HG03354 (cell line): ENCODE measurements around the gene WWOX.

Source experiments
- ATAC-seq: cut with Tn5 transposase; IDR thresholded peaks from one replicate; pipeline ENCODE4 v1.9.1; 2021; ENCODE audit warnings: mild to moderate bottlenecking; ENCODE audit not compliant: unreplicated experiment, poor library complexity, severe bottlenecking

The WWOX gene

GRCh38 chr16:78642621-78643285 lies 543.3 kb downstream of the WWOX start:
- ATAC-seq: no peak

DNA sequence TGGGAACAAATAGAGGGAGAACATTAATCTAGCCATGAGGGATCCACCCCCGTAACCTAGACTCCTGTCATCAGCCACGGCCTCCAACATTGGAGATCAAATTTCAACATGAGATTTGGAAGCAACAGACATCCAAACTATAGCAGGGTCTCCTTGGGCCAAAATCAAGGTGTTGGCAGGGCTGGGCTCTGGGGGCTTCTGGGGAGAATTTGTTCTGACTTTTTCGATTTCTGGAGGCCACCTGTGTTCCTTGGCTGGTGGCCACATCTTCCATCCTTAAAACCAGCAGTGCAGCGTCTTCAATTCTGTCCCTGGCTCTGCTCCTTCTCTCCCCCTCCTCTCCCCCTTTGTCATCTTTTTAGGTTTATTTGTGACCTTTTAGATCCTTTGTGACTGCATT lies 546.2 kb downstream of the WWOX start:
- no peak for ATAC-seq

DNA sequence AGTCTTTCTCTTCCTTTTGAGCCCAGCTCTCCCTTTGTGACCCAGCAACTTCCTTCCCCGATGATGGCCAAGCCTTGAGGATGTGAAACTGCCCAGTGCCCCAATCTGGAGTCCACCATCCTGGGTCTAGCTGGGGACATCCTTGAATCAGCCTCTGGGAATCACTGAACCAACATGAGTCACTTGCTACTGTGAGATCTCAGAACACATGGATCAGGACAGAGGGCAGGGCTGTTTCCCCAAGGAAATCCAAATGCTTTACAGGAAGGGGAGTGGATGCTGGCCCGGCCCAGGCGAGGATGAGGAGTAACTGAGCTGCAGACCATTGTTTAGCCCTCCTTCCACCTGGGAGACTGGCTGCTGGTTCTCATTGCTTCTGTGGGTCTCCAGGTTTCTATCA lies 547.6 kb downstream of the WWOX start:
- no peak for ATAC-seq

DNA sequence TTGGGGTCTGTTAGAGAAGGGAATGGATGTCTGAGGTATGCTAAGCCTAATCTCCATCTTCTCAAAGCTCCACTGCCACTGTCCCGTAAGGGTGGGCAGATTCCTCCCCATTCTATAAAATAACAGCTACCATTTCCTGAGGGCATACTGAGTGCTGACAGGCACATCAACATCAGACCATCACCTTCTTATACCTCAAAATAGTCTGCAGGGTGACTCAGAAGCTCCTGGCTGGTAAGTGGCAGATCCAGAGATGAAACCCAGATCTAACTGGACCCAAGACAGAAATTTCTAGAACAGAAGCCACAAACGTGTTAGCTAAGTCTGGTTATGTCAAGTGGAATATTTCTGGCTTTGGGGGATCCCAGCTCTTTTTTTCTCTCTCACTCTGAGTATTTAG lies 548.0 kb downstream of the WWOX start:
- ATAC-seq: no peak

- no peak for ATAC-seq
Observed at GRCh38 chr16:78648517-78648916, 549.1 kb downstream of the WWOX start.

DNA sequence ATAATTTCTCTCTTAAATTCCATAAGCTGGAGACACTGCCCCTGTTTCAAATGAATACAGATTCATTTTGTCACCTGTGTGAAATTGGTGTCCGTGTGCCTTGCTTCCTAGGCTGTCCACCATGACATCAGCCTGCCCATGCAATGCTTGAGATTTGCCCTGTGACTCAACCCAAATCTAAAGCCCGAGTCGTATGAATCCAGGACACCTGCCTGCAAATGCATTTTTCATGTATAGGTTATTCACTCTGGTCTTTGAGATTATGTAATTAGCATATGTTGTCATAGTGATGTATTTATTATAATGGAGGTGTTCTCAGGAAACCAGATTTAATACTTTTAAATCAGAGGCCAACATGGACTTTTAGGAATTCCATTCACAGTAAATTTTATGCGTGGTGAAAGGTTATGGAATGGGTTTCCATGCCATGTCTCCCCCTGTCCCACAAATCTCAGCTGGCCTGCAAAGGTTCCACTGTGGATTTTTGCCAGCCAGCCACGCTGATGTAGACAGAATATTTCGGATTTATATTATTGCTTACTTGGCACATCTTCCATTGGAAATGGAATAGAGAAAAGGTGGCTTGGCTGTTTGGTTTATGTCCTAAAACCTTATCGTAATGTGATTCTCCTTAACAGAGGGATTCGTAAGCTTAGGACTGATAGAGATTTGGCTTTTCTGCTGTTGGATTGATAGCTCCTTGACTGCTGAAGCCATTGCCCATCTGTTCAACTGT lies 551.1 kb downstream of the WWOX start:
- ATAC-seq: no peak

GRCh38 chr16:78654929-78655328 lies 555.5 kb downstream of the WWOX start:
- no peak for ATAC-seq

DNA sequence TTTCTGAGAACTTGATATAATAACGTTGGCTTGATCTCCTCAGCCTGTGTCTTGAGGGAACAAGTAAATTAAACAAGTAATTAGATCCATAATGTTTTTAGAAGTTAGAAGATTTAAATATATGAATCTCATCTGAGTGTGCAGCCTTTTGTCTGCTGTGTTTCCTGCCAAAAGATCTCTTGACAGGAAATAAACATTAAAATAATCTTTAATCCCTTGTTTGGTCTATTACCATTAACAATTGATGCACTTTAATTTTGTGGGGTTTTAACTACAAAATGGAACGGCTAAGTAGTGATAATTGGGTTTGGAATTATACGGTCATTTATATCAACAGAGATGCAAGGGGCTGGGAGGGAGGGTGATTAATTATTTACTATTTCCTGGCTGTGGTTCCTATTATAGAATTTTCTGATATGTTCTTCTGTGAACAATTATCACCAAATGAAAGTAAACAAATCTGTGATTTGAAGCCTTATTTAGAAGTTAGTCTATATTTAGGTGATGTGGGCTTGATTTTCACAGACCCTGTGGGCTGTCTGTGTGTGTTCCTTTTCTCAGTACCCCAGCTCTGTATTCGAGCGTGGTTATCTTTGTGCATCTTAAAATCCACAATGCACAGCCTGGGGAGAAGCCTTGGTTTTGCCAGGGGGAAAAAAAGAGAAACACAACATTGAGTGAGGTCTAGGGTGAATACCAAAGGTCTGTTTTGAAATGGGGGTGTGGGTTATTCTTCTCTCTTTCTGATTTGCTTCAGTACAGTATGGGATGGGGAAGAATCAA lies 556.1 kb downstream of the WWOX start:
- ATAC-seq: no peak

GRCh38 chr16:78656887-78657286 lies 557.4 kb downstream of the WWOX start:
- ATAC-seq: no peak

DNA sequence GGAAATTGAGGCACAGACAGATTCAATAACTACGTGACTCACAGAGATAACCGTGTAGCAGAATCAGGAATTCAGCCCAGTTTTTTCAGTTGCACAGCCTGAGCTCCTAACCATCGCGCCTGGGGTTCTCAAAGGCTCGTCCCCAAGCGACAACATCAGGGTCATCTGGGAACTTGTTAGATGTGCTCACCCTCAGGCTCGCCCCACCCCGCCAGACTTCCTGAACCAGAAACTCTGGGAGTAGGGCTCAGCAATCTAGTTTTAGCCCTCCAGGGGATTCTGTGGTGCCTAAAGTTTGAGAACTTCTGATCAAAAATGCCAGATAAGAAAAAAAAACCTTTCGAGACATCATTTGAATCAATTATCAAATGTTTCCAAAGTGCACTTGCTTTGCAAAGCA lies 559.8 kb downstream of the WWOX start:
- ATAC-seq: no peak

DNA sequence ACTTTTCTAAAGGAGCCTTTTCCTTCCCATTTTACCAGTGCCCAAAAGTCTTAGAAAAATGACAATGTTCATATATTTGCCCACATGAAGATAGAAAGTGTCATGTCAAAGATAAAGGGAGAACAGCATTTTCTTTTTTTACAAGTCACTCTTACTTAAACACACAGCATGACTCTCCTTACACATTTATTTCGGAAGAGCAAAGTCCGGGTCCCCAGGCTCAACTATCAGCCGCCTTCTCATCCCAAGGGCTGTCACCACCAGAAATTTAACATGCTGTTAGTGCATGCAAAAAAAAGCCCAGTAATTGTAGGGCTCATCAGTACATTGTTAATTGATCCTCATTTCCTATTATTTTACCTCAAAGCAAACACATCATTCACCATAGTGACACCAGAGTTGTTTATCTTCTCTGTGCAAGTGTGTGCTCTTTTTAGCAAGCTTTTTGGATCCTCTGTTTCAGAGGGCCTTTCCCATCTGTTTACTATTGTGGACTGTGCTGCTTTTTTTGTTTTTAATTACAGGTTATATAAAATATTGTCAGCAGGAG lies 560.3 kb downstream of the WWOX start:
- ATAC-seq: no peak

- ATAC-seq: no peak
Observed at GRCh38 chr16:78660795-78661194, 561.3 kb downstream of the WWOX start.

DNA sequence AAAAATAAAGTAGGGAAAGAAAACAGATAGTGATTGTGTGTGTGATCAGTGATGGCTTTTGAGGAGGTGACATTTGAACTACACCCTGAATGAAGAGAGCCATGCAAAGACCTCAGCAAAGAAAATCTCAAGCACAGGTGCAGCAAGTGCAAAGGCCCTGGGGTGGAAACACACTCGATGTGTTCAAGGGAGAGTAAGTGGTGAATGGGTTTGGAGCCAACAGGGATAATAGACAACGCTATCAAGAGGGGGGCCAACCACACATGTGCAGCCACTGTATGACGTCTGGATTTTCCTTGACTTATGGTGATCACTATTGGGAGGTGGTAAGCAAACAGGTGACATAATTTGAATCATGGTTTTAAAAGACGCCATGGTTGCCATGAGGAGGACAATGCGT lies 564.2 kb downstream of the WWOX start:
- ATAC-seq: no peak

DNA sequence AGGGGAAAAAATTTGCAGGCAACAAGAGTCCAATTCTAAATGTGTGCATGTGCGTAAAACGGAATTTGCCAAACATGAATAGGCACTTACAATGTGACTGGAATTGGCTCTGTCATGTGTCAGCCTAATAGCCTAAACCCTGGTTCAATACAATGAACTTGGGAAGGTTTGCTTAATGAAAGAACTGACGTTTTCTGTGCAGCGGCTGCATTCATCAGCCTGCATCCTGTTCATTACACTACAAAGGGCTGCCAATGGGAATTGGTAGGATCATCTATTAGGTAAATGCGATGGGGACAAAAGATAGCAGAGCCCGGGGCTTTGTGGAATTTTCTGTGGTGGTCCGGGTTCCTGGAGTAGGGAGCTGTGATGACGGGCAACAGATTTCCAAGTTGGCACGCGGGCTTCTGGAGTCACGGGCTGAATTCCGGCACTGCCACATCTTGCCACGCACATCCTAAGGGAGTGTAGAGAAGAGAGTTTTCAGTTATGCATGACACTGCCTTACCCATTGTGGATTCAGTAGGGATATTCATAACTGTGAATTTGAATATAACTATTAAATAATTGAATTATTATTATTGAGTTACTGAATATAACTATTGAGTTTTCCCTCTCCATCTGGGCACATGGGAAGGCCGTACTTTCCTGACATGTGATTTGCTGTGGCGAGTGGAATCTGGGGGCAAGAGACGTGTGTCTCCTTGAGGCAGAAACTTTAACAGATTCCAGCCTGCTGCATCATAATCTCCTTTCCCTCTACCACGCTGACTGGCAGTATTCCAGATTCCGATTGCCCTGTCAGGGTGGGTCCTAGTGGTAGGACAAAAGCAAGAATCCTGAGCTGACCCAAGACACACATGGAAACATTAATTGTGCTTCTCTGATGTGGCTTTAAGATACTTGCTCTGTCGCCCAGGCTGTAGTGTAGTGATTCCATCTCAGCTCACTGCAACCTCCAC lies 565.6 kb downstream of the WWOX start:
- ATAC-seq: no peak

DNA sequence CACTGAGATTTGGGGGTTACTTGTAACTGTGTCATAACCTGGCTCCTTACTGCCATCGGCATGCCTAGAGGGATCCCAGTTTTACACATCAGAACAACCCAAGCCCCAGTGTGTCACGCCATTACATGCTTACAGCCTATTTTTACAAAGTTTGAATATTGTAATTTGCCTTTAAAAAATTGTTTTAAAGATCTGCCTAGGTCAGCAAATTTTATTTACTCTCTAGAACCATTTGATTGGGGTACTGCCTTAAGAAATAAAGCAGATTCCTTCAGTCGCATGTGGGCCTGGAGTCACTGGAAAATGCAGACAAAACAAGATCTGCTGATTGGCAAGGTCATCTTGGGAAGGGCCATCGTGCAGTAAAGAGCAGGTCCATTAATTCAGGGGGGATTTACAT lies 566.9 kb downstream of the WWOX start:
- no peak for ATAC-seq

DNA sequence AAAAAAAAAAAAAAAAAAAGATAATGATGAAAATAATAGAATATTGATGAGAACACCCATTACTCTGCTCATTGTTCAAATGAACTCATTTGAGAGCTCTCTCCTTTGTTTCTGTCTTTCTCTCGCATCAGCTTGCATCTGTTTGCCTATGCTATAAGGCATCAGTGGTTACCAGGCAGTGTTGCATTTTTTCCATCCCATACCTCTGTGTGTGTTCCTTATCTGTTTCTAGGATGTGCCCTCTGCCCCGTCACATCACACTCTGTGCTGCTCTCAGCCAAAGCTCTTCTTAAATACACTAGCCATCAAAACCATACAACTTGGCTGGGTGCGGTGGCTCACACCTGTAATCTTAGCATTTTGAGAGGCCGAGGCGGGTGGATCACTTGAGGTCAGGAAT lies 568.2 kb downstream of the WWOX start:
- no peak for ATAC-seq

- no peak for ATAC-seq
Observed at GRCh38 chr16:78668393-78668792, 568.9 kb downstream of the WWOX start.

- no peak for ATAC-seq
Observed at GRCh38 chr16:78669994-78670393, 570.5 kb downstream of the WWOX start.

DNA sequence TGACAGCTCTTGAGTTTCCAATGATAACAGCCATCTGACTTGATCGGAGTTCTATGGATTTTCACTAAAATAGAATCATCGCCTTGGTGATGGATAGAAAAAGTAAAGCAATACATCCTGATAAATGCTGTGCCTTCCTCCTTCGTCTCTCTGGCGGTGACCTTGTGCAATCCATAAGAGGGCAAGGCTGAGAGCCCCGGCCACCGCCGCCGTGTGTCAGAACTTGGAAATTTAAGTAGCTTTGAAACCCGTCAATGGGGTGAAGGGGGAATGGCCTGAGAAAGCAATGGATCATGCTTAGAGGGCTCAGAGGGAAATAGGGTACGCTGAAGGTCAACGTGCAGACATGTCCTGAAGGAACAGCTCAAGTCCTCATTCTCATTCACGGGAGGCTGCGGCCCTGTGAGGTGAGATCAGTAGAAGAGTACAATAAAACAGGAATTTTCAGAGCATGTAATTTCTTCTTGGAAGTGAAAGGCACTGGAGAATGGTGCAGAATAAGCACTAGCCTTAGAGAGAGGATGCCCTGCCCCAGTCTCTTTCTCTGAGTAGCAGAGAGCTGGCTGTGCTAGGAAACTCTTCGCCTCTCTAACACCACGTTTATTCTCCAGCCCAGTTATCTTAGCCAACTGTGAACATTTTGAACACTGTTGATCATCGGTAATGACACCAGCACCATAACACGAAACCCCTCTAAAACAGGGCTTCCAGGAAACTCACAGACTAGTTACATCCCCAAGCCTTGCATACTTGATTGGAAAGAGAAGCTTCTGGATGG lies 573.5 kb downstream of the WWOX start:
- ATAC-seq: no peak
